Measurements from ENCODE around the gene RBM17.
"Not testable (repeated sequence)": the region's sequence is repeated elsewhere in the genome, so short reads cannot be mapped to it uniquely, and the experiment has no call there.

Gene RBM17

DNA sequence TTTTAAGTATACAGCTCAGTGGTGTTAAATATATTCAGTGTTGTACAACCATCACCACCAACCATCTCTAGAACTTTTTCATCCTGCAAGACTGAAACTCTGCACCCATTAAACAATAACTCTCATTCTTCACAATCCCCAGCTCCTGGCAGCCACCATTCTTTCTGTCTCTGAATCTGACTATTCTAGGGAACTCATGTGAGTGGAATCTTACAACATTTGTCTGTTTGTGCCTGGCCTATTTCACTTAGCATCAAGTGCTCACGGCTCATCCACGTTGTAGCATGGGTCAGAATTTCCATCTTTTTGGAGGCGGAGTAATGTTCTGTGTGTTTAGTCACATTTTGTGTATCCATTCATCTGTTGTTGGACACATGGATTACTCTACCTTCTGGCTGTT, 73.1 kb downstream of the RBM17 start:
- DNase-seq (ENCODE audit: low read depth), result no peak

DNA sequence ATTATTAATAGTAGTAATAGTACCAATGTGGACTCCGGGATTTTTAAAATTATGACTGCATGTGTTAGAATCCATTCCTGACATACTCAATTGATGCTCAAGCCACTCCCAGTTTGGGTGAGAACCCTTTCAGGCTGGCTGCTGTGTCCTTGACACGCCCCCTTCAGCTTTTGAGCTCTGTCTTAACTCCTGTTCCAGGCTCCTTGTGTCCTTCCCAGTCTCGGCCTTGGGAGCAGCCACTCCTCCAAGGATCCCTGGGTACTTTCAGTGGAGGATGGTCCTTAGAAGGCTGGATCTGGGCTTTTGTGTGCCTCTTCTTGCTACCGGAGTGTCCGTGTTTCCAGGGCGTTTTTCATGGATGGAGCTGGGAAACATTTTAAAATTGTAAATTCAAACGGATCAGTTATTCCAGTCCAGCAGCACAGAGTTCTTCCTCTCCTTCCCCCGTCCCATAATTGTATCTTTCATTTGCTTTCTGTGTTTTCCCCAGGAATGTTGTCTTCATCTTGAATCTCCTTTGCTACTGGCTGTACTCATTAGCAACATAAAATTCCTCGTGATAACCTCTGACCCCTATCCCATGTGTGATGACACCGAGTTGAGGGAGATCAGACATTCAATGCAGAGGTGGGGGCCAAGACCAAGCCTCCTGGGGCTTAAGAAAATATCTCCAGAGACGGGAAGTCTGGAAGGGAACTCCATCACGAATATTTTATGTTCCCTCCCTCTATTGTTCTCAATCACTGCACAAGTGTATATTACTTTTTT, 73.9 kb downstream of the RBM17 start:
- DNase-seq (ENCODE audit: low read depth), result no peak

DNA sequence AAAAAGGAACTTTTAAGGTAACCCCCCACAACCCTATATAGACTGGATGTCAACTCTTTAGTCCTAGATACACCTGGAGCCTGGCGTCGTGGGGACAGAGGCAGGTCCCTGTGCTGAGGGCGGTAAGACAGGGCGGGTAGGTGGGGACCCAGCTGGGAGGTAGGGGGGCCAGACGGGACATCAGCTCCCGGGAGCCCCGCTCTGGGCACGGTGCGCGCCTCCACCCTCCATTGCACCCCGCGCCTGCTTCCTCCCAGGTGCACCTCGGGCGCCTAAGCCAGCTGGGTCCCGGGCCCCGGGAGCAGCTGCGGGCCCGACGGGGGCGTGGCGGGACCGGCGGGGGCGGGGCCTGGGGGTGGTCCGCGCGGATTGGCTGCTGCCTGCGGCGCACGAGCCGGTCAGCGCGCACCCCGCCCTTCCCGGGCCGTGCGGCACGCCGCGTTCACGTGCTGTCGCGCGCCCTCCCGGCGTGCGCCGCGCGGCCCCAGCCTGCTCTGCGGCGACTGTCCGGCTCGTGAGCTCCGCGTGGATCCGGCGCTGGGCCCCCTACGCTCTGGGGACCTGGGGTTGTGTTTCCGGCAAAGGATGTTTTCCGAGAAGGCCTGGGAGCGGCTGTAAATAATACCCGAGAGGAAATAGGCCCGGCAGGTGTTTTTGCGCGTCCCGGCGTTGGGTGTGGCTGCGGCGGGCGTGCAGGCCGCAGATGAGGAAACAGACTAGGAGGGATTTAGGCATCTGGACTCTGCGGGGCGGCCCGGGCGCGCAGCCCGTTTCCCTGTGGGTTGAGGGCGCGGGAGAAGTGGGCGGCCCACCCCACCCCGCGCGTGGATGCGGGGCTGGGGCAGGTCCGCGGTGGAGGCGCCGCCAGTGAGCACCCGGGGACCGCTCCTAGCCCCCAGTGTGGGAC, 74.8 kb downstream of the RBM17 start:
- peak; percentile 88 for DNase-seq (ENCODE audit: low read depth)

DNA sequence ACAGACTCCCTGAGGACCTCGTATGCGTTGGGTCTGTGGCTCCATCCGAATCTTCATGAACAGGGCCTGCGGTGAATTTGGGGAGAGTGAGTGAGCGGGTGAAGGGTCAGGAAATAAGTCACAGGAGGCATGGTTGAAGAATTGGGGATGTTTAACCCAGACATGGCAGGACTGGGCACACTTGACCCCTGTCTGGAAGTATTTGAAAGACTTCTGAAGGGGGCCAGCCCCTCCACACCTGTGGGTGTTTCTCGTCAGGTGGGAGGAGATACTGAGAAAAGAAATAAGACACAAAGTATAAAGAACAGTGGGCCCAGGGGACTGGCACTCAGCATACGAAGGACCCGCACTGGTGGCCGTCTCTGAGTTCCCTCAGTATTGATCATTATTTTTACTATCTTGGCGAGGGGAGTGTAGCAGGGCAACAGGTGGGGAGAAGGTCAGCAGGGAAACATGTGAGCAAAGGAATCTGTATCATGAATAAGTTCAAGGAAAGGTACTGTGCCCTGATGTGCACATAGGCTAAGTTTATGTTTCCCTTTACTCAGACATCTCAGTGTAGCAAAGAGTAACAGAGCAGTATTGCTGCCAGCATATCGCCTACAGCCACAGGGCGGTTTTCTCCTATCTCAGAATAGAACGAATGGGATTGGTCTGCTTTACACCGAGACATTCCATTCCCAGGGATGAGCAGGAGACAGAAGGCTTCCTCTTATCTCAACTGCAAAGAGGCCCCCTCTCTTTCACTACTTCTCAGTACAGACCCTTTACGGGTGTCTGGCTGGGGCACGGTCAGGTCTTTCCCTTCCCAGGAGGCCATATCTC, 75.6 kb downstream of the RBM17 start:
- DNase-seq (ENCODE audit: low read depth), result no peak

DNA sequence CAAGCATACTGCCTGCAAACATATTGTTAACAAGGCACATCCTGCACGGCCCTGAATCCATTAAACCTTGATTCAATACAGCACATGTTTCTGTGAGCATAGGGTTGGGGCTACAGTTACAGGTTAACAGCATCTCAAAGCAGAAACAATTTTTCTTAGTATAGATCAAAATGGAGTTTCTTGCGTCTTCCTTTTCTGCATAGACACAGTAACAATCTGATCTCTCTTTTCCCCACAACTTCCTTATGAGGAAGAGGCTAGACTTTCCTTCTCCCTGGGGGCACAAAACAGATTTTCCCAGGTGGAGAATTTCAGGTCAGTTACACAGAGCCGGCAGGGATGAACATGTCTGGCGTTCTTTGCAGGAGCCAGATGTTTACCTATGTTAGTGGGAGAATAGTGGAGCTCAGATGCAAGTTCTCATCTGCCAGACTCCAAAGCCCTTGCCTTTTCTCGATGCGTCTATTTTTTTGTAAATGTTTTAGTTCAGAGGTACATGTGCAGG, 76.4 kb downstream of the RBM17 start:
- DNase-seq (ENCODE audit: low read depth), result no peak

DNA sequence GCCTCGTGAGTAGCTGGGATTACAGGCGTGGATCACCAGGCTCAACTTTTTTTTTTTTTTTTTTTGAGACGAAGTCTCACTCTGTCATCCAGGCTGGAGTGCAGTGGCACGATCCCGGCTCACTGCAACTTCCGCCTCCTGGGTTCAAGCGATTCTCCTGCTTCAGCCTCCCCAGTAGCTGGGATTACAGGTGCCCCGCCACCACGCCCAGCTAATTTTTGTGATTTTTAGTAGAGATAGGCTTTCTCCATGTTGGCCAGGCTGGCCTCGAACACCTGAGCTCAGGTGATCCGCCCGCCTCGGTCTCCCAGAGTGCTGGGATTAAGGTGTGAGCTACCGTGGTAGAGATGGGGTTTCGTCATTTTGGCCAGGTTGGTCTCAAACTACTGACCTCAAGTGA, 77.1 kb downstream of the RBM17 start:
- not testable (repeated sequence) for DNase-seq (ENCODE audit: low read depth)
